K562 (cell line): ENCODE data around the gene ITM2A. TPM values are rescaled to one million over a fixed set of nuclear protein-coding genes. Genes with fewer than 3 reads are reported as not detected.
A peak's percentile ranks its signal among the peaks of the same experiment; 100 is the strongest.

Experiments used
- ATAC-seq: fragments of 200-7000 bp; cut with Tn5 transposase; 3 replicates; pipeline ENCODE4 v1.9.1; 2020; ENCODE audit warnings: moderate library complexity
- BruUV-seq: library from RNA; stranded (reverse); fragments of 400-500 nt; replicated peaks from 2 replicates; lab custom pipeline; 2021; lab: Mats Ljungman, UMichigan
- CTCF ChIA-PET: fragments of 300-600 bp; formaldehyde crosslinking; extraction: SDS; loops from one replicate; lab custom pipeline; 2021; ENCODE audit warnings: low intra/inter-chr PET ratio; lab: Yijun Ruan, JAX
- POLR2A ChIA-PET: fragments of 300-600, 350-650 bp; sonication (Branson Sonifier 250); formaldehyde crosslinking; extraction: SDS; loops from one replicate; lab custom pipeline; 2021; ENCODE audit warnings: antibody characterized with exemption, inconsistent platforms; lab: Yijun Ruan, JAX
- DNase-seq, 4 experiments: peaks; one replicate each; pipeline versions ENCODE4 v3.0.0 to v3.0.0-alpha.2; 2011 to 2018; ENCODE audit warnings: low spot score in 3 of 4, mixed read lengths in 3 of 4; ENCODE audit errors: extremely low read depth in 1 of 4
- FAIRE-seq: peaks from 2 replicates; lab custom pipeline; 2011; peaks lifted over from hg19 to GRCh38; lab: Jason Lieb, UNC
- H2AFZ ChIP-seq: 2 replicates; pipeline ENCODE4 v1.6.0; 2011; ENCODE audit warnings: low read depth, low read length, control low read depth, inconsistent platforms
- H3K27ac ChIP-seq: fragments of 200-600 bp; 3 replicates; pipeline ENCODE4 v1.8.0; 2011; ENCODE audit warnings: low read depth, mild to moderate bottlenecking, control low read depth, inconsistent platforms, low read length, moderate library complexity, mixed read lengths; ENCODE audit errors: extremely low read depth
- H3K27me3 ChIP-seq, 2 experiments: fragments of 300-600 bp in 1 of 2; 2 replicates in 1 of 2; 3 replicates in 1 of 2; pipeline versions ENCODE4 v1.6.0 to v1.8.0; 2011; ENCODE audit warnings: inconsistent platforms in 2 of 2, low read length in 2 of 2, mild to moderate bottlenecking in 1 of 2, mixed read lengths in 1 of 2, moderate library complexity in 1 of 2; ENCODE audit not compliant: control insufficient read depth in 2 of 2, insufficient read depth in 2 of 2
- H3K36me3 ChIP-seq: fragments of 300-600 bp; 3 replicates; pipeline ENCODE4 v1.8.0; 2011; ENCODE audit warnings: mild to moderate bottlenecking, low read length, inconsistent platforms; ENCODE audit not compliant: control insufficient read depth, insufficient read depth
- H3K4me1 ChIP-seq, 2 experiments: fragments of 200-600 bp in 1 of 2; replicated peaks in 1 of 2; 2 replicates in 1 of 2; 3 replicates in 1 of 2; pipeline versions ENCODE4 v1.5.1 to v1.8.0; 2011; ENCODE audit warnings: inconsistent platforms in 2 of 2, low read length in 2 of 2, mild to moderate bottlenecking in 1 of 2, mixed read lengths in 1 of 2, moderate library complexity in 1 of 2; ENCODE audit not compliant: control insufficient read depth in 2 of 2, insufficient read depth in 2 of 2
- H3K4me2 ChIP-seq: 2 replicates; pipeline ENCODE4 v1.6.1; 2011; ENCODE audit warnings: low read length, control low read depth, inconsistent platforms, mixed read lengths; ENCODE audit not compliant: insufficient read depth
- H3K4me3 ChIP-seq: fragments of 200-600 bp; sonication (generic), shearing (Covaris generic); 2 replicates; pipeline ENCODE4 v1.5.1; 2016; ENCODE audit warnings: control low read depth, inconsistent platforms
- H3K79me2 ChIP-seq: fragments of 200-600 bp; 3 replicates; pipeline ENCODE4 v1.8.0; 2011; ENCODE audit warnings: low read length, inconsistent platforms; ENCODE audit not compliant: control insufficient read depth, insufficient read depth
- H3K9ac ChIP-seq, 2 experiments: 2 replicates each; pipeline versions ENCODE4 v1.6.0 to v1.6.1; 2011; ENCODE audit warnings: low read depth in 2 of 2, low read length in 2 of 2, control low read depth in 1 of 2, inconsistent platforms in 1 of 2, mild to moderate bottlenecking in 1 of 2, mixed read lengths in 1 of 2; ENCODE audit not compliant: insufficient read depth in 1 of 2
- H3K9me1 ChIP-seq: one replicate; pipeline ENCODE4 v1.6.0; 2011; ENCODE audit warnings: inconsistent platforms, mild to moderate bottlenecking, low read length, moderate library complexity; ENCODE audit not compliant: control insufficient read depth, insufficient read depth
- H3K9me3 ChIP-seq: replicated peaks from 2 replicates; pipeline ENCODE4 v1.5.1; 2011; ENCODE audit warnings: low read depth, low read length, inconsistent platforms; ENCODE audit not compliant: control insufficient read depth, insufficient read depth
- H4K20me1 ChIP-seq: replicated peaks from 2 replicates; pipeline ENCODE4 v1.6.1; 2011; ENCODE audit warnings: low read length, inconsistent platforms, mixed read lengths; ENCODE audit not compliant: control insufficient read depth, insufficient read depth
- HMGXB4 ChIP-seq: sonication (generic); formaldehyde crosslinking; IDR thresholded peaks from 2 replicates; pipeline ENCODE4 v1.8.1; 2023; ENCODE audit warnings: mild to moderate bottlenecking, missing genetic modification reagents
- MECOM ChIP-seq: fragments of 250-450 bp; sonication (Bioruptor Pico); IDR thresholded peaks from 2 replicates; pipeline ENCODE4 v1.8.0; 2022; ENCODE audit warnings: inconsistent platforms
- SIN3B ChIP-seq: fragments of 450-650 bp; IDR thresholded peaks from 2 replicates; pipeline ENCODE4 v1.6.1; 2017; ENCODE audit warnings: low read depth, mild to moderate bottlenecking, moderate library complexity
- STAT5B ChIP-seq: fragments of 250-450 bp; sonication (Bioruptor Pico); IDR thresholded peaks from 2 replicates; pipeline ENCODE4 v1.8.0; 2021; ENCODE audit warnings: mild to moderate bottlenecking, inconsistent platforms
- U2AF2 ChIP-seq: fragments of 200-400 bp; formaldehyde crosslinking; optimal IDR thresholded peaks from 2 replicates; pipeline ENCODE3; 2017; ENCODE audit warnings: low read depth, mild to moderate bottlenecking, low read length
- ZBTB33 ChIP-seq: sonication (generic); formaldehyde crosslinking; IDR thresholded peaks from 2 replicates; pipeline ENCODE4 v1.8.1; 2023; ENCODE audit warnings: mild to moderate bottlenecking, missing genetic modification reagents
- ZNF23 ChIP-seq: fragments of 250-450 bp; sonication (Bioruptor Pico); IDR thresholded peaks from 2 replicates; pipeline ENCODE4 v1.4.0; 2020; ENCODE audit warnings: mild to moderate bottlenecking
- ZNF639 ChIP-seq, 2 experiments: fragments of 200-800 bp in 1 of 2; sonication (Bioruptor generic) in 1 of 2; sonication (generic) in 1 of 2; formaldehyde crosslinking in 1 of 2; IDR thresholded peaks in 1 of 2; conservative IDR thresholded peaks in 1 of 2; 2 replicates each; pipeline versions ENCODE4 v1.5.0 to v1.6.1; 2016 to 2020; ENCODE audit warnings: missing compliant biosample characterization in 1 of 2, missing genetic modification characterization in 1 of 2, missing genetic modification reagents in 1 of 2
- ZNF75A ChIP-seq: fragments of 450-650 bp; formaldehyde crosslinking; IDR thresholded peaks from 2 replicates; pipeline ENCODE4 v1.4.0; 2020; ENCODE audit warnings: mild to moderate bottlenecking
- WGBS: fragments of 100-300 bp; shearing (Covaris generic); methylation state at CpG from one replicate; pipeline ENCODE4 v1.1.6; 2016; ENCODE audit warnings: low coverage, mixed read lengths; ENCODE audit not compliant: insufficient coverage; ENCODE audit errors: missing lambda C conversion rate; 5-methylcytosine and 5-hydroxymethylcytosine counted together
- in situ Hi-C: fragments of 300-500 bp; cut with MboI; formaldehyde crosslinking; loops from 4 replicates; pipeline ENCODE4 v1.15.0; 2018; ENCODE audit warnings: inconsistent platforms, mixed read lengths
- intact Hi-C: fragments of 100-400 bp; cut with micrococcal nuclease; formaldehyde crosslinking; loops from 2 replicates; pipeline ENCODE4 v1.14.2; 2022
- polyA plus RNA-seq, 8 experiments: library from polyadenylated mRNA; depleted of rRNA in 4 of 8; stranded (reverse) in 5 of 8; unstranded in 3 of 8; fragments of >200 nt; fragmentation: Nextera tagmentation in 2 of 8; fragmentation: Illumina TruSeq in 1 of 8; extraction: Ambion mirVana in 2 of 8; extraction: Trizol in 1 of 8; gene quantifications; 2 replicates each; pipeline versions ENCODE4 v1.2.1 to v1.2.3, GENCODE V29; 2011 to 2014; ENCODE audit warnings: inconsistent platforms in 1 of 8, missing spikeins in 1 of 8
- total RNA-seq, 7 experiments: library from RNA; depleted of rRNA in 6 of 7; stranded (reverse); fragments of >200 nt in 6 of 7; fragmentation: Illumina TruSeq in 2 of 7; extraction: Trizol in 2 of 7; gene quantifications; 2 replicates each; pipeline versions ENCODE4 v1.2.1 to v1.2.3, GENCODE V29; 2011 to 2021; ENCODE audit warnings: low replicate concordance in 1 of 7
- TF ChIP-seq, protein P1 (sequence below): fragments of 250-450 bp; sonication (Bioruptor Pico); IDR thresholded peaks from 2 replicates; pipeline ENCODE4 v1.9.0; 2021; ENCODE audit warnings: mild to moderate bottlenecking
- TF ChIP-seq, protein P2 (sequence below): fragments of 250-450 bp; sonication (Bioruptor Pico); IDR thresholded peaks from 2 replicates; pipeline ENCODE4 v1.4.0; 2020; ENCODE audit warnings: borderline replicate concordance

Gene ITM2A
- total and polyA plus RNA-seq, 9 of the 15 experiments (the other 6 are each of a cell fraction or from before 2014, with no cell fraction given) = 29.4 to 117 (median 57.4) TPM

- TF ChIP-seq ZBTB33 (CRISPR knock-in tag) = no peak
- TF ChIP-seq, protein P1, sequence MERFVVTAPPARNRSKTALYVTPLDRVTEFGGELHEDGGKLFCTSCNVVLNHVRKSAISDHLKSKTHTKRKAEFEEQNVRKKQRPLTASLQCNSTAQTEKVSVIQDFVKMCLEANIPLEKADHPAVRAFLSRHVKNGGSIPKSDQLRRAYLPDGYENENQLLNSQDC (CRISPR knock-in tag) = no peak
Measured at GRCh38 chrX:79368441-79368840, 1.3 kb upstream of the ITM2A start (continued).

DNA sequence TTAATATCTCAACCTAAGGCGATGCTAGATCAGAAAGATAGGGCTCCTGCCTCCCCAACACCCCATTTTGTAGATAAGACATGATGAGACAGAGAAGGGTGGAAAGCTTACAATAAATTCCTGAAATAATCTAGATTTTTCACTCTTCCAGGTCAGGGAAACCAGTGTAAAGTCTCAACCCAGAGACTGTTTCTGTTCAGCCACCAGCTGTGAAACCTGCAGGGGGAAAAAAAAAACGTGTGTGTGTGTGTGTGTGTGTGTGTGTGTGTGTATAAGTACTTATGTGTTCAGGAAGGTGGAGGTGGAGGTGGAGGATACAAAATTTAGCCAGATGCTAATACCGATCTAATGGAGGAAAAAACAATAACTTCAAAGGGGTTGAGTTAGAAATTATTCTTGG, 773 bp upstream of the ITM2A start:
- no peaks in the 10 kb centered on the region for H3K27me3 ChIP-seq
- BruUV-seq = no TSS peak
- peak overlapping the region; percentile 76 for H3K4me2 ChIP-seq
- ChIA-PET CTCF (no interaction called here), POLR2A (interaction anchor here (1.2 kb wide), 1 partner anchor 42 kb away, joined by 3 read pairs; no protein-coding TSS in a partner anchor)
- WGBS = 0% methylated on average over 2 of the region's 3 CpGs
- H4K20me1 ChIP-seq = no peaks in the 10 kb centered on the region
- H3K9me3 ChIP-seq = no peaks in the 10 kb centered on the region
- peak overlapping the region; percentile 52; the same call in 1 of the 2 replicates for H3K4me3 ChIP-seq
- H3K9me1 ChIP-seq = no peaks in the 10 kb centered on the region
- peaks cover 33% of the 10 kb centered on the region for H3K79me2 ChIP-seq
- in situ Hi-C loops (no loop called here), intact Hi-C loops (loop anchor here (5.0 kb wide), 1 partner anchor 44 kb away; no protein-coding TSS in a partner anchor)
- DNase-seq = peak in 1 of 4 experiments; percentile 4
- H2AFZ ChIP-seq = peak overlapping the region; percentile 66
- no peaks in the 10 kb centered on the region; a peak in 2 of 5 replicates for H3K4me1 ChIP-seq
- no peak for FAIRE-seq
- ATAC-seq = no peak
- H3K9ac ChIP-seq = peak overlapping the region in 1 of 2 experiments; percentile 61; a peak in 1 of 4 replicates
- peak overlapping the region; percentile 78 for H3K27ac ChIP-seq
- peaks cover 1% of the 10 kb centered on the region; the same call in 2 of the 3 replicates for H3K36me3 ChIP-seq
- TF ChIP-seq ZNF75A (CRISPR knock-in tag) (no peak), HMGXB4 (CRISPR knock-in tag) (no peak), STAT5B (no peak), U2AF2 (no peak), ZNF23 (CRISPR knock-in tag) (no peak), SIN3B (no peak), MECOM (CRISPR knock-in tag) (no peak), ZNF639 (CRISPR knock-in tag; conservative IDR thresholded peaks at IDR 0.05 in 1 of 2, IDR thresholded peaks at IDR 0.05 in 1 of 2) (no peak)
- TF ChIP-seq, protein P2, sequence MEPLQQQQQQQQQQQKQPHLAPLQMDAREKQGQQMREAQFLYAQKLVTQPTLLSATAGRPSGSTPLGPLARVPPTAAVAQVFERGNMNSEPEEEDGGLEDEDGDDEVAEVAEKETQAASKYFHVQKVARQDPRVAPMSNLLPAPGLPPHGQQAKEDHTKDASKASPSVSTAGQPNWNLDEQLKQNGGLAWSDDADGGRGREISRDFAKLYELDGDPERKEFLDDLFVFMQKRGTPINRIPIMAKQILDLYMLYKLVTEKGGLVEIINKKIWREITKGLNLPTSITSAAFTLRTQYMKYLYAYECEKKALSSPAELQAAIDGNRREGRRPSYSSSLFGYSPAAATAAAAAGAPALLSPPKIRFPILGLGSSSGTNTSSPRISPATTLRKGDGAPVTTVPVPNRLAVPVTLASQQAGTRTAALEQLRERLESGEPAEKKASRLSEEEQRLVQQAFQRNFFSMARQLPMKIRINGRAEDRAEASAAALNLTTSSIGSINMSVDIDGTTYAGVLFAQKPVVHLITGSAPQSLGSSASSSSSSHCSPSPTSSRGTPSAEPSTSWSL (CRISPR knock-in tag) = no peak
